Measurements from ENCODE around the gene MYO5A. TPM values are rescaled to one million over a fixed set of nuclear protein-coding genes. Genes with fewer than 3 reads are reported as not detected.
A peak's percentile ranks its signal among the peaks of the same experiment; 100 is the strongest.
"Not testable (repeated sequence)": the region's sequence is repeated elsewhere in the genome, so short reads cannot be mapped to it uniquely, and the experiment has no call there.

MYO5A gene
- 8.4 and 14.5 TPM in 2 replicates for total RNA-seq (2014; rRNA removed; shearing (Covaris generic); ENCODE audit: low replicate concordance)

GRCh38 chr15:52528564-52529340 is at the start of gene MYO5A:
MYO5A (minus strand) TSS chr15:52528880; CDS start chr15:52528806, 74 bp downstream.
- DNase-seq: peak; percentile 73

GRCh38 chr15:52576692-52577091 is 48.0 kb upstream of the MYO5A start:
- H3K36me3 ChIP-seq: no peaks in the 10 kb centered on the region
- H3K4me3 ChIP-seq: no peak overlapping the region
- no peaks in the 10 kb centered on the region for H3K27me3 ChIP-seq
- H3K9me3 ChIP-seq: no peaks in the 10 kb centered on the region
- no peak for DNase-seq

More at GRCh38 chr15:52528564-52529340, at the start of gene MYO5A:
- H3K27me3 ChIP-seq: peaks cover 47% of the 10 kb centered on the region
- H3K36me3 ChIP-seq: no peaks in the 10 kb centered on the region
- H3K4me3 ChIP-seq: peak within 1 kb of the TSS; percentile 66
- H3K9me3 ChIP-seq: no peaks in the 10 kb centered on the region

GRCh38 chr15:52575573-52575972 is 46.9 kb upstream of the MYO5A start:
- not testable (repeated sequence) for DNase-seq, H3K36me3 ChIP-seq, H3K9me3 ChIP-seq, H3K27me3 ChIP-seq, H3K4me3 ChIP-seq

GRCh38 chr15:52575072-52575471 is 46.4 kb upstream of the MYO5A start:
- Histone ChIP-seq H3K27me3 (no peaks in the 10 kb centered on the region), H3K9me3 (no peaks in the 10 kb centered on the region), H3K36me3 (no peaks in the 10 kb centered on the region), H3K4me3 (no peak overlapping the region)
- DNase-seq: no peak

GRCh38 chr15:52574623-52575022 is 45.9 kb upstream of the MYO5A start:
- H3K9me3 ChIP-seq, H3K27me3 ChIP-seq, H3K36me3 ChIP-seq, H3K4me3 ChIP-seq, DNase-seq: not testable (repeated sequence)

GRCh38 chr15:52568601-52569585 is 40.2 kb upstream of the MYO5A start, which contains the start of gene ARPP19:
ARPP19 (minus strand) TSS chr15:52569030; CDS start chr15:52568892, 138 bp downstream.
- Histone ChIP-seq H3K27me3 (no peaks in the 10 kb centered on the region), H3K36me3 (peaks cover 25% of the 10 kb centered on the region), H3K4me3 (peak within 1 kb of the TSS; percentile 83), H3K9me3 (no peaks in the 10 kb centered on the region)
- peak; percentile 97 for DNase-seq

GRCh38 chr15:52567871-52568600 is 39.4 kb upstream of the MYO5A start:
- Histone ChIP-seq H3K9me3 (no peaks in the 10 kb centered on the region), H3K27me3 (no peaks in the 10 kb centered on the region), H3K36me3 (peaks cover 31% of the 10 kb centered on the region), H3K4me3 (peak overlapping the region; percentile 83)
- peak; percentile 35 for DNase-seq

GRCh38 chr15:52566889-52567288 is 38.2 kb upstream of the MYO5A start:
- DNase-seq: no peak
- H3K27me3 ChIP-seq: no peaks in the 10 kb centered on the region
- H3K9me3 ChIP-seq: no peaks in the 10 kb centered on the region
- peak overlapping the region; percentile 83 for H3K4me3 ChIP-seq
- peaks cover 31% of the 10 kb centered on the region for H3K36me3 ChIP-seq

- not testable (repeated sequence) for H3K27me3 ChIP-seq, H3K9me3 ChIP-seq, H3K4me3 ChIP-seq, DNase-seq
- peaks cover 35% of the 10 kb centered on the region for H3K36me3 ChIP-seq
These were observed 37.0 kb upstream of the MYO5A start for GRCh38 chr15:52565417-52566358.

GRCh38 chr15:52563501-52564060 is 34.9 kb upstream of the MYO5A start:
- no peak overlapping the region for H3K4me3 ChIP-seq
- no peak for DNase-seq
- no peaks in the 10 kb centered on the region for H3K27me3 ChIP-seq
- peaks cover 53% of the 10 kb centered on the region for H3K36me3 ChIP-seq
- no peaks in the 10 kb centered on the region for H3K9me3 ChIP-seq

GRCh38 chr15:52559575-52559974 is 30.9 kb upstream of the MYO5A start:
- no peaks in the 10 kb centered on the region for H3K9me3 ChIP-seq
- peaks cover 64% of the 10 kb centered on the region for H3K36me3 ChIP-seq
- H3K4me3 ChIP-seq: no peak overlapping the region
- peak; percentile 19 for DNase-seq
- H3K27me3 ChIP-seq: no peaks in the 10 kb centered on the region

GRCh38 chr15:52559022-52559421 is 30.3 kb upstream of the MYO5A start:
- Histone ChIP-seq H3K36me3 (peaks cover 66% of the 10 kb centered on the region), H3K4me3 (no peak overlapping the region), H3K27me3 (no peaks in the 10 kb centered on the region), H3K9me3 (no peaks in the 10 kb centered on the region)
- DNase-seq: no peak

GRCh38 chr15:52558196-52558595 is 29.5 kb upstream of the MYO5A start:
- no peak overlapping the region for H3K4me3 ChIP-seq
- H3K9me3 ChIP-seq: no peaks in the 10 kb centered on the region
- DNase-seq: peak; percentile 18
- no peaks in the 10 kb centered on the region for H3K27me3 ChIP-seq
- H3K36me3 ChIP-seq: peaks cover 67% of the 10 kb centered on the region

- no peak for DNase-seq
- peaks cover 73% of the 10 kb centered on the region for H3K36me3 ChIP-seq
- H3K4me3 ChIP-seq: no peak overlapping the region
- H3K9me3 ChIP-seq: no peaks in the 10 kb centered on the region
- H3K27me3 ChIP-seq: no peaks in the 10 kb centered on the region
These were observed 28.6 kb upstream of the MYO5A start for GRCh38 chr15:52557274-52557641.

- no peak overlapping the region for H3K4me3 ChIP-seq
- no peaks in the 10 kb centered on the region for H3K9me3 ChIP-seq
- H3K27me3 ChIP-seq: no peaks in the 10 kb centered on the region
- peaks cover 78% of the 10 kb centered on the region for H3K36me3 ChIP-seq
- DNase-seq: no peak
These were observed 28.0 kb upstream of the MYO5A start for GRCh38 chr15:52556524-52557273.
